Body of pancreas (tissue), 4 donors: Measurements from ENCODE around the gene ATP10D.

Experiments used
- POLR2A ChIP-seq, 3 donors: fragments of 450-650 bp; IDR thresholded peaks; one replicate each; pipeline ENCODE4 v1.6.1; 2016; ENCODE audit warnings: antibody characterized with exemption in 3 of 3, mild to moderate bottlenecking in 2 of 3
- TF ChIP-seq, protein P1 (sequence below), 7 experiments: fragments of 450-650 bp in 4 of 7; fragments of 200-600 bp in 3 of 7; sonication (generic) in 3 of 7; IDR thresholded peaks; one replicate each; pipeline ENCODE4 v1.5.1; 2016 to 2019; ENCODE audit warnings: antibody characterized with exemption in 7 of 7

DNA sequence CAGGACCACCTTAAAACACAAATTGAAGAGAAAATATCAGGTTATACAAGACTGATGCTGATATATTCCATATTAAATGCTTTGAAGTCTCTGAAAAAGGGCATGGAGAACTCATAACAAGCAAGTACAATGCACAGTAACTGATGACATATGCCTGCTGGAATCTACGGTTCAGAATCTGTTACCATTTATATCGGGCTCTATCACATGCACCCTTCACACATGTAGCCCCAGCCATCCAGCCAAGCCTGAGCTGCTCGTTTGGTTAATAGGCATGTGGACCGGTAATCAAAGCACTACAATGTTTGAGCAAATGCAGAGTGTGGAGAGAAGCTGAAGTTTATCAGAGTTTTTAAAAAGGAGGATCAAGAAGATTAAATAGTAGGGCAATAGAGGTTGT is 33.4 kb upstream of the ATP10D start:
- TF ChIP-seq, protein P1, sequence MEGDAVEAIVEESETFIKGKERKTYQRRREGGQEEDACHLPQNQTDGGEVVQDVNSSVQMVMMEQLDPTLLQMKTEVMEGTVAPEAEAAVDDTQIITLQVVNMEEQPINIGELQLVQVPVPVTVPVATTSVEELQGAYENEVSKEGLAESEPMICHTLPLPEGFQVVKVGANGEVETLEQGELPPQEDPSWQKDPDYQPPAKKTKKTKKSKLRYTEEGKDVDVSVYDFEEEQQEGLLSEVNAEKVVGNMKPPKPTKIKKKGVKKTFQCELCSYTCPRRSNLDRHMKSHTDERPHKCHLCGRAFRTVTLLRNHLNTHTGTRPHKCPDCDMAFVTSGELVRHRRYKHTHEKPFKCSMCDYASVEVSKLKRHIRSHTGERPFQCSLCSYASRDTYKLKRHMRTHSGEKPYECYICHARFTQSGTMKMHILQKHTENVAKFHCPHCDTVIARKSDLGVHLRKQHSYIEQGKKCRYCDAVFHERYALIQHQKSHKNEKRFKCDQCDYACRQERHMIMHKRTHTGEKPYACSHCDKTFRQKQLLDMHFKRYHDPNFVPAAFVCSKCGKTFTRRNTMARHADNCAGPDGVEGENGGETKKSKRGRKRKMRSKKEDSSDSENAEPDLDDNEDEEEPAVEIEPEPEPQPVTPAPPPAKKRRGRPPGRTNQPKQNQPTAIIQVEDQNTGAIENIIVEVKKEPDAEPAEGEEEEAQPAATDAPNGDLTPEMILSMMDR (IDR thresholded peaks at IDR 0.05), result no peak
- no peak for TF ChIP-seq POLR2A (IDR thresholded peaks at IDR 0.05)
